Measurements from ENCODE around the gene NPPA.

- TF ChIP-seq CTCF (IDR thresholded peaks at IDR 0.05) (no peak), POLR2A (IDR thresholded peaks at IDR 0.05) (no peak)
Measured at GRCh38 chr1:11855430-11855829, 7.8 kb upstream of the NPPA start.
